HCT116 (cell line): ENCODE data around the gene PM20D2. TPM values are rescaled to one million over a fixed set of nuclear protein-coding genes. Genes with fewer than 3 reads are reported as not detected.

ENCODE experiments used
- ATAC-seq: fragments of 200-7000 bp; cut with Tn5 transposase; 2 replicates; pipeline ENCODE4 v1.9.1; 2020; ENCODE audit warnings: mild to moderate bottlenecking, moderate library complexity
- BruUV-seq: library from RNA; stranded (reverse); fragments of 400-500 nt; replicated peaks from 2 replicates; lab custom pipeline; 2021; lab: Mats Ljungman, UMichigan
- CTCF ChIA-PET: fragments of 300-600 bp; sonication (Branson Sonifier 250); formaldehyde crosslinking; loops from one replicate; lab custom pipeline; 2021; ENCODE audit warnings: antibody characterized with exemption; lab: Charles Lee
- POLR2A ChIA-PET: fragments of 300-600, 350-600 bp; sonication (Branson Sonifier 250); formaldehyde crosslinking; loops from one replicate; lab custom pipeline; 2021; ENCODE audit warnings: antibody characterized with exemption; lab: Charles Lee
- RAD21 ChIA-PET, 2 experiments: fragments of 300-600 bp; sonication (Branson Sonifier 250); formaldehyde crosslinking; loops; one replicate each; lab custom pipeline; 2023; ENCODE audit warnings: low total read pairs in 2 of 2; ENCODE audit not compliant: uncharacterized antibody in 2 of 2, unreplicated experiment in 2 of 2, low non-redundant PET in 1 of 2; lab: Charles Lee
- DNase-seq: peaks from one replicate; pipeline ENCODE4 v3.0.0-alpha.2; 2010; ENCODE audit warnings: low read depth, low spot score
- H2AFZ ChIP-seq: fragments of 200-600 bp; shearing (Covaris generic), sonication (generic); 2 replicates; pipeline ENCODE4 v1.6.1; 2017; ENCODE audit warnings: low read depth, mixed run types, mixed read lengths, antibody characterized with exemption, low read length; ENCODE audit not compliant: poor library complexity, severe bottlenecking
- H3K27ac ChIP-seq: 2 replicates; pipeline ENCODE4 v1.5.1; 2012; ENCODE audit warnings: low read depth, low read length
- H3K27me3 ChIP-seq: fragments of 200-600 bp; sonication (generic); 2 replicates; pipeline ENCODE4 v1.6.1; 2016; ENCODE audit warnings: mixed run types, low read length, mixed read lengths; ENCODE audit not compliant: insufficient read depth
- H3K36me3 ChIP-seq, 2 experiments: fragments of 200-500 bp in 1 of 2; fragments of 200-600 bp in 1 of 2; sonication (Bioruptor generic) in 1 of 2; sonication (generic) in 1 of 2; 2 replicates each; pipeline versions ENCODE4 v1.5.1 to v1.6.1; 2014 to 2016; ENCODE audit warnings: low read length in 2 of 2, inconsistent platforms in 1 of 2, mixed read lengths in 1 of 2, mixed run types in 1 of 2; ENCODE audit not compliant: insufficient read depth in 2 of 2, control insufficient read depth in 1 of 2
- H3K4me1 ChIP-seq, 2 experiments: fragments of 200-600 bp in 1 of 2; sonication (generic) in 1 of 2; 2 replicates each; pipeline versions ENCODE4 v1.5.1 to v1.6.1; 2012 to 2017; ENCODE audit warnings: low read length in 2 of 2, inconsistent platforms in 1 of 2, mild to moderate bottlenecking in 1 of 2, mixed read lengths in 1 of 2, mixed run types in 1 of 2, moderate library complexity in 1 of 2; ENCODE audit not compliant: insufficient read depth in 2 of 2, control insufficient read depth in 1 of 2
- H3K4me2 ChIP-seq: fragments of 200-600 bp; sonication (generic); 2 replicates; pipeline ENCODE4 v1.6.1; 2017; ENCODE audit warnings: mixed run types, low read length, mixed read lengths
- H3K4me3 ChIP-seq, 2 experiments: fragments of 200-600 bp in 1 of 2; sonication (generic) in 1 of 2; replicated peaks in 1 of 2; 2 replicates each; pipeline ENCODE4 v1.5.1; 2011 to 2016; ENCODE audit warnings: low read length in 2 of 2, control low read depth in 1 of 2, low read depth in 1 of 2, mild to moderate bottlenecking in 1 of 2, mixed read lengths in 1 of 2, mixed run types in 1 of 2
- H3K79me2 ChIP-seq: fragments of 200-600 bp; sonication (generic); 2 replicates; pipeline ENCODE4 v1.6.1; 2017; ENCODE audit warnings: mild to moderate bottlenecking, mixed run types, low read length, moderate library complexity, mixed read lengths; ENCODE audit not compliant: insufficient read depth
- H3K9ac ChIP-seq: fragments of 200-600 bp; sonication (generic); 2 replicates; pipeline ENCODE4 v1.6.1; 2016; ENCODE audit warnings: low read length, mixed read lengths
- H3K9me2 ChIP-seq: fragments of 200-600 bp; sonication (generic), shearing (Covaris generic); 2 replicates; pipeline ENCODE4 v1.6.1; 2017; ENCODE audit warnings: mixed run types, mild to moderate bottlenecking, moderate library complexity; ENCODE audit not compliant: insufficient read depth
- H3K9me3 ChIP-seq, 2 experiments: fragments of 200-500 bp in 1 of 2; fragments of 200-600 bp in 1 of 2; sonication (Bioruptor generic) in 1 of 2; sonication (generic) in 1 of 2; 2 replicates each; pipeline ENCODE4 v1.6.1; 2014 to 2017; ENCODE audit warnings: low read length in 2 of 2, mixed read lengths in 2 of 2, inconsistent platforms in 1 of 2, low read depth in 1 of 2, mild to moderate bottlenecking in 1 of 2, mixed run types in 1 of 2, moderate library complexity in 1 of 2; ENCODE audit not compliant: control insufficient read depth in 1 of 2, insufficient read depth in 1 of 2
- H4K20me1 ChIP-seq: fragments of 200-600 bp; sonication (generic), shearing (Covaris generic); 2 replicates; pipeline ENCODE4 v1.6.1; 2017; ENCODE audit warnings: mixed run types, mild to moderate bottlenecking, moderate library complexity; ENCODE audit not compliant: insufficient read depth
- CEBPB ChIP-seq: IDR thresholded peaks from 2 replicates; pipeline ENCODE4 v1.6.1; 2012; ENCODE audit warnings: low read depth
- EGR1 ChIP-seq: IDR thresholded peaks from 2 replicates; pipeline ENCODE4 v1.6.1; 2012; ENCODE audit warnings: low read depth
- ELF1 ChIP-seq: IDR thresholded peaks from 2 replicates; pipeline ENCODE4 v1.6.1; 2012; ENCODE audit warnings: low read depth, borderline replicate concordance
- FOSL1 ChIP-seq: IDR thresholded peaks from 2 replicates; pipeline ENCODE4 v1.6.1; 2012; ENCODE audit warnings: low read depth
- POLR2A ChIP-seq: IDR thresholded peaks from 2 replicates; pipeline ENCODE4 v1.7.0; 2011; ENCODE audit warnings: borderline replicate concordance; ENCODE audit not compliant: insufficient read depth, insufficient read length; ENCODE audit errors: extremely low read depth
- ZNF274 ChIP-seq: fragments of 200-500 bp; sonication (Bioruptor generic); IDR thresholded peaks from 2 replicates; pipeline ENCODE4 v1.6.1; 2014; ENCODE audit warnings: mild to moderate bottlenecking, low read depth, low read length, inconsistent platforms
- intact Hi-C: fragments of 100-400 bp; cut with micrococcal nuclease; formaldehyde crosslinking; loops from 2 replicates; pipeline ENCODE4 v1.10.0; 2022
- total RNA-seq: library from RNA; stranded (reverse); gene quantifications from one replicate; pipeline ENCODE4 v1.2.1, GENCODE V29; 2021; ENCODE audit not compliant: unreplicated experiment
- TF ChIP-seq, protein P1 (sequence below), 3 experiments: fragments of 200-600 bp in 1 of 3; sonication (generic) in 1 of 3; IDR thresholded peaks in 2 of 3; conservative IDR thresholded peaks in 1 of 3; 2 replicates each; pipeline ENCODE4 v1.5.1; 2012 to 2017; ENCODE audit warnings: low read depth in 2 of 3, low read length in 2 of 3, antibody characterized with exemption in 1 of 3, borderline replicate concordance in 1 of 3, control low read depth in 1 of 3, mild to moderate bottlenecking in 1 of 3, mixed read lengths in 1 of 3, mixed run types in 1 of 3, moderate library complexity in 1 of 3; ENCODE audit not compliant: insufficient read depth in 1 of 3
- TF ChIP-seq, protein P2 (sequence below): IDR thresholded peaks from 2 replicates; pipeline ENCODE4 v1.6.1; 2011; ENCODE audit warnings: mild to moderate bottlenecking, low read length, moderate library complexity; ENCODE audit not compliant: insufficient replicate concordance; ENCODE audit errors: extremely low read depth
- TF ChIP-seq, protein P3 (sequence below): IDR thresholded peaks from 2 replicates; pipeline ENCODE4 v1.6.1; 2012
- TF ChIP-seq, protein P4 (sequence below): IDR thresholded peaks from 2 replicates; pipeline ENCODE4 v1.6.1; 2012

Gene PM20D2
- total RNA-seq, 1 experiment from 2014 or later = 29.2 TPM

DNA sequence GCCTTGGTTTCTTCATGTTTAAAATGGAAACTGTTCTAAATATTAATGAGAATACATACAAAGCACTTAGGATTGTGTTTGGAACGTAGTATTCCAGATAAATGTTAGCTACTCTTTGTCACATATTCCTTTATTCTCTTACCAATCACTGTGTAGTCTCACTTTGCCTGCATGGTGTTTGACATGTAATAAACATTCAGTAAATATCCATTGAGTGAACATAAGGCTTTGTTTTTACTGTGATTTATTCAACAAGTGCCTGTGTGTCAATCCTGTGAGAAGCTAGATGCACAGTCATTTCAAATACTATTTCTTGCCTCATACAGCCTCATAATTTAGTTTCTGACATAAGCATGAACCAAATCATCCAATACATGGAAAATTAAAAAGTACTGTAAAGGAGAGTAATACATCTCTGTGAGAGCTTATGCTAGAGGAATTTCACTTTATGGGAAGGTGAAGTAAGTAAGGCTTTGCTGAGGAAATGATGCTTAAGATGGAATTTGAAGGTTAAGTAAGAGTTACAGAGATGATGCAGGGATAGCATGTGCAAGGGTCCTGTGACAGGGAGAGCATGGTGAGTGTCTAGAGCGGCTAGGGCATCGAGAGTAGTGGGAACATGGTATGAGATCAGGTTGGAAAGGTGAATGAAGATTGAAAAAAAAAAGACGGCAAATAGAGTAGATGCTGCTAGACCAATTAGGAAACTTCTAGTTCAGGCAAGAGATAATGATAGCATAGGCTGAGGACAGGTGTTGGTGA, 14.7 kb downstream of the PM20D2 start:
- no peaks in the 10 kb centered on the region for H3K27me3 ChIP-seq
- TF ChIP-seq, protein P1, sequence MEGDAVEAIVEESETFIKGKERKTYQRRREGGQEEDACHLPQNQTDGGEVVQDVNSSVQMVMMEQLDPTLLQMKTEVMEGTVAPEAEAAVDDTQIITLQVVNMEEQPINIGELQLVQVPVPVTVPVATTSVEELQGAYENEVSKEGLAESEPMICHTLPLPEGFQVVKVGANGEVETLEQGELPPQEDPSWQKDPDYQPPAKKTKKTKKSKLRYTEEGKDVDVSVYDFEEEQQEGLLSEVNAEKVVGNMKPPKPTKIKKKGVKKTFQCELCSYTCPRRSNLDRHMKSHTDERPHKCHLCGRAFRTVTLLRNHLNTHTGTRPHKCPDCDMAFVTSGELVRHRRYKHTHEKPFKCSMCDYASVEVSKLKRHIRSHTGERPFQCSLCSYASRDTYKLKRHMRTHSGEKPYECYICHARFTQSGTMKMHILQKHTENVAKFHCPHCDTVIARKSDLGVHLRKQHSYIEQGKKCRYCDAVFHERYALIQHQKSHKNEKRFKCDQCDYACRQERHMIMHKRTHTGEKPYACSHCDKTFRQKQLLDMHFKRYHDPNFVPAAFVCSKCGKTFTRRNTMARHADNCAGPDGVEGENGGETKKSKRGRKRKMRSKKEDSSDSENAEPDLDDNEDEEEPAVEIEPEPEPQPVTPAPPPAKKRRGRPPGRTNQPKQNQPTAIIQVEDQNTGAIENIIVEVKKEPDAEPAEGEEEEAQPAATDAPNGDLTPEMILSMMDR (IDR thresholded peaks at IDR 0.05 in 2 of 3, conservative IDR thresholded peaks at IDR 0.05 in 1 of 3; ENCODE audit: borderline replicate concordance in 1 of 3, insufficient read depth in 1 of 3, low read depth in 2 of 3, low read length in 2 of 3) = no peak
- TF ChIP-seq POLR2A (no peak), ELF1 (no peak), ZNF274 (no peak), CEBPB (no peak), EGR1 (no peak), FOSL1 (no peak)
- TF ChIP-seq, protein P2, sequence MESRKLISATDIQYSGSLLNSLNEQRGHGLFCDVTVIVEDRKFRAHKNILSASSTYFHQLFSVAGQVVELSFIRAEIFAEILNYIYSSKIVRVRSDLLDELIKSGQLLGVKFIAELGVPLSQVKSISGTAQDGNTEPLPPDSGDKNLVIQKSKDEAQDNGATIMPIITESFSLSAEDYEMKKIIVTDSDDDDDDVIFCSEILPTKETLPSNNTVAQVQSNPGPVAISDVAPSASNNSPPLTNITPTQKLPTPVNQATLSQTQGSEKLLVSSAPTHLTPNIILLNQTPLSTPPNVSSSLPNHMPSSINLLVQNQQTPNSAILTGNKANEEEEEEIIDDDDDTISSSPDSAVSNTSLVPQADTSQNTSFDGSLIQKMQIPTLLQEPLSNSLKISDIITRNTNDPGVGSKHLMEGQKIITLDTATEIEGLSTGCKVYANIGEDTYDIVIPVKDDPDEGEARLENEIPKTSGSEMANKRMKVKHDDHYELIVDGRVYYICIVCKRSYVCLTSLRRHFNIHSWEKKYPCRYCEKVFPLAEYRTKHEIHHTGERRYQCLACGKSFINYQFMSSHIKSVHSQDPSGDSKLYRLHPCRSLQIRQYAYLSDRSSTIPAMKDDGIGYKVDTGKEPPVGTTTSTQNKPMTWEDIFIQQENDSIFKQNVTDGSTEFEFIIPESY = no peak
- TF ChIP-seq, protein P3, sequence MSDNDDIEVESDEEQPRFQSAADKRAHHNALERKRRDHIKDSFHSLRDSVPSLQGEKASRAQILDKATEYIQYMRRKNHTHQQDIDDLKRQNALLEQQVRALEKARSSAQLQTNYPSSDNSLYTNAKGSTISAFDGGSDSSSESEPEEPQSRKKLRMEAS = no peak
- TF ChIP-seq, protein P4, sequence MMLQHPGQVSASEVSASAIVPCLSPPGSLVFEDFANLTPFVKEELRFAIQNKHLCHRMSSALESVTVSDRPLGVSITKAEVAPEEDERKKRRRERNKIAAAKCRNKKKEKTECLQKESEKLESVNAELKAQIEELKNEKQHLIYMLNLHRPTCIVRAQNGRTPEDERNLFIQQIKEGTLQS = no peak
- DNase-seq (no peak), ATAC-seq (no peak)
- ChIA-PET RAD21 (no interaction called here), CTCF (no interaction called here), POLR2A (no interaction called here)
- no peak overlapping the region for H3K27ac ChIP-seq
- H4K20me1 ChIP-seq = no peaks in the 10 kb centered on the region; the same call in 1 of the 2 replicates
- peaks cover 16 to 23% of the 10 kb centered on the region in 2 experiments for H3K36me3 ChIP-seq
- H3K4me3 ChIP-seq = no peak overlapping the region
- BruUV-seq = no TSS peak
- H2AFZ ChIP-seq = no peak overlapping the region
- H3K4me2 ChIP-seq = no peak overlapping the region
- H3K4me1 ChIP-seq = no peaks in the 10 kb centered on the region
- no peak overlapping the region for H3K9ac ChIP-seq
- H3K9me3 ChIP-seq = no peaks in the 10 kb centered on the region
- intact Hi-C loops = no loop called here
- H3K9me2 ChIP-seq = no peaks in the 10 kb centered on the region
- peaks cover 13% of the 10 kb centered on the region for H3K79me2 ChIP-seq
